GM19328 (cell line): ENCODE measurements around the gene IL17F.
"Not testable (repeated sequence)": the region's sequence is repeated elsewhere in the genome, so short reads cannot be mapped to it uniquely, and the experiment has no call there.

Experiments
- ATAC-seq: cut with Tn5 transposase; IDR thresholded peaks from one replicate; pipeline ENCODE4 v1.9.1; 2021; ENCODE audit warnings: mild to moderate bottlenecking, moderate library complexity; ENCODE audit not compliant: unreplicated experiment

The IL17F gene

DNA sequence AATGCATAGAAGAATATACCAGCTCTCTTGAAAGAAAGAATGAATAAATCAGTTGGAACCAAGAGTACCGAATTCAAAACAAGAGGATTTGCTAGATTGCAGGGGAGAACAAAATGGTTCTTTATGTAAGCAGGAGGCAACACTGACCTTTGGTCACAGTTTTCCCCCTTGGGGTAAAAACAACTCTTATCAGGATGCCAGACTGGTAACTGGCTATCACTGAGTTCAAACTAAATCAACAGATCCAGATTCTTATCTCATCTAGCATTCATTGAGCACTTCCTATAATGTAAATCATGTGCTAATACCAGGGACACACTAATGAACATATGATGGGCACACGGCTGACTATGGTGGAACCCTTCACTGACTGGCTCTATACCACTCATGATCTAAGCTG, 4.8 kb upstream of the IL17F start:
- ATAC-seq: no peak

DNA sequence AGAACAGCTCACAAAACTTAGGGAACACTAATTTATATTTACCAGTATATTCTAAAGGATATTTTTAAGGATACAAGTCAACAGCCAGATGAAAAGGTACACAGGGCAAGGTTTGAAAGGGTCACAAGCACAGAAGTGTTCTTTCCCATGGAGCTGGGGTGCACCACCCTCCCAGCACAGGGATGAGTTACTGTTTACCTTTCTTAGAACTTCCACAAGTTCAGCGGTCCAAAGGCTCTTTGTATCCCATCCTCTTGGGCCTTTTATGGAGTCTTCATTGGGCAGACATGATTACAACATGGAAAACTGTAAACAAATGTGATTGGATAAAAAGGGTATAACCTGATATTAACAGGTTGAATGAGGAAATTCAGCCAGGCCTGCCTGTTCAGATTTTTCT, 1.1 kb upstream of the IL17F start:
- no peak for ATAC-seq

DNA sequence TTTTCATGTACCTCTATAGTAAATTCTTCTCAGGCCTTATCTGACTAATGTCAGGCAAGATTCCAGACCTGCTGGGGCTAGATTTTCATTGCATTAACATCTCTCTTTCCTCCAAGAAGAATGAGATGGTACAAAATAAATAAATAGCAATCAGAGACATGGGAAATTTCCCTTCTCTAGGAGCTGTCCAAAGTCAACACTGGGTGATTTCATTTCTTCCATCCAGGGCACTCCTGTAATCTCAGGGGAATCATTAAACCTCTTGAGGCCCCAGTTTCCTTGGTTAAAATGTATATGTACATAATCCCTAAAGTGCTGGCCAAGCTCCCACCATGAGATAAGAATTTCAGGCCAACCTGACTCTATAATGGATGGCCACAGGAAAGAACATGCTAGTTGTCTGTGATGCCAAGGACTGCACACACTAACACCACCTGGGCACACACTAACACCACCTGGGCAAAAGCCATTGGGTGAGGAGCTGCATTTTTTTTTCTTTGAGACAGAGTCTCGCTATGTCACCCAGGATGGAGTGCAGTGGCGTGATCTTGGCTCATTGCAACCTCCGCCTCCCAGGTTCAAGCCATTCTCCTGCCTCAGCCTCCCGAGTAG, 912 bp downstream of the IL17F start:
- ATAC-seq: no peak

DNA sequence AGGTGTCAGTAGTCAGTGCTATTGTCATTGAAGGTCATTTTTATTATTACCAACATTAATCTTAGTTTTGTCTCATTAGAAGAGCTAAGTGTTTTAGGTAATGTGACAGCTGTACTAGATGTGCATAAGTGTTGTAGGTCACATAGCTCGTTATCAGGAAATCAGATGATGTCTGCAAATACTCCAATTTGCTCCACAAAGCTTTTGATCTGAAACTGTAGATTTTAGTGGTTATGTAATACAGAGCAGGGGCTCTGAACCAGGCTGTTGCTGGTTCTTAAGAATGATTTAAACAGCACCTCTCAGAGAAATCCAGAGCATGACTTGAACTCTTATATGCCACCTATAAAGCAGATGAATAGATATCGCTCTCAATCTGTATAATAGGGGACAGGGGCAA, 2.5 kb downstream of the IL17F start:
- no peak for ATAC-seq

DNA sequence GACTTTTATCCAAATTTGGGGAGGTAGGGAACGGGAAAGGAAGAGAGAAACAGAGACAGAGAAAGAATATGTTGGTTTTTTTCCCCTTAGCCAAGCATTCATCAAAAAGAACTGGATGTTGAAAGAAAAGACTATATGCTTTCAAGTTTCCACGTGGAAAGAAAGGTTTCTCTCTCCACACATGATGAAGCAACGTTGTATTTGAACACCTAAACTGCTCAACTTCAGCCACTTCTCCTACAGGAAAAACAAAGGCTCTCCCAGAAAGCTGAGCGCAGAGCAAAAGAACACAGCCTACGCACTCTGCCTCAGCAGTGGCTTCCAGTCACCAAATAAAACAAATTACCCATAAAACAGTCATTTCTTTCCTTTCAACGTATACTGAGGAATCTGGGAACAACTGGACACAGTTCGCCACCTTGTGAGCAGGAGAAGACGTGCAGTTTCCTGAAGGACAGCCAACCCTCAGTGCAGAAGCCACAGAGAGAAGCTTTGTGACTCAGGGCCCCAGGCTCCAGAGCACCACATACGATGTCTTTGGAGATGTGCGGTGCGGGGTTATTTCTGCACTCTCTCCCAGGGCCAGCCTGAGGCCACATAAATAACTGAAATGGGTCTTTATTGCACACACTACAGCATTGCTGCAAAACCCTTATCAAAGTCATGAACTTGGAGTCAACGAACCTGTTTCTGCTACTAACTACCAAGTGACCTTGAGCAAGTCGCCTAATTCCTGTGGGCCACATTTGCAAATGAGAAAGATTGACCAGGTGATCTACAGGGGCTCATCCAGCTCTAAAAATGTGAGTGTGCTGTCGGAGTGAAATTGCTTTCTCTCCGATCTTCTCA, 10.1 kb downstream of the IL17F start:
- no peak for ATAC-seq

DNA sequence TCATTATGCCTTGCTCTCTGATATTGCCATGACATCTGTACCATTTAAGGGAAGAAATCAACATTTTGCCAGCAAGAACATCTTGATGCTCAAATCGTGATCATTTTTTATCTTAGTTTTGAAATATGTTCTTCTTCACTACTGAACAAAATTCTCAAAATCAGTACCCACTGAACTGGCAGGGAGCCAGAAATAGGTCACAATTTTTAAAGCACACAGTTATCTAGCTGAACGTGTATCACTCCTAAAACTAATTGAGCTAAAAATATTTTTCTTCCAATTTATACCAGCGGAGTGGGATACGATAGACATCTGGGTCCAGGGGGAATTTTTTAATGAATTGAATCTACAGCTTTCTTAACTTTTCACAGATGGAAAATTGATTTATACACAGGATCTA, 11.3 kb downstream of the IL17F start:
- no peak for ATAC-seq

DNA sequence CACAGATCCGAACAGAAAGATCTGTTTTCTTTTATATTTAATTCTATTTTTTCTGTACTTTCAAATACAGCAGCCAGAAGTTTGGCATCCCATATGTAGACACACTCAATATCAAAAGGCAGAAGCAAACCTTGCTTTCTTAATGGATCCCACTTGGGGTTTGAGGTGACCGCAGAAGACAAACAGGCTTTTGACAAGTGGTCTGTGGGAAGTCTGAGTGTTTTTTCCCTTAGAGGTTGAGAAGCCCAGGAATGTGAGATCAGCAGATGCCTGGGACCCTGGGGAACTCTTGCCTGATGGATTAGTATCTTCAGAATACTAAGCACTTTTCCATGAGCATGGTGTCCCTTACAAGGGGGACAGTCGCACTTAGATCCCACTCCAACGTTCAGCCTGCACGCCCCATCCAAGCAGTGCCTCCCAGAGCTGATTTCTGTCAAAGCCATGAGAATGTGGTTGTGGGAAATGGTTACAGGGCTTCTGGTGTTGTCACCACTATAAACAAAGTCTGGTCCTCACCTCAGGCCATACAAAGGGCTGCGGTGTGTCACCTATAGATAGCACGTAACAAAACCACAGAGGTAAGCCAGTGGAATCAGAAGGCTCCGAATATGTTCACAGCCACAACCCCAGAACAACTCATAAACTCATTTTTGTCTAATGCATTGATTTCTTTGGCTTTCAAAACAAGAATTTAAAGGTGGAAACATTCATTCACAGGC, 12.7 kb downstream of the IL17F start:
- ATAC-seq: no peak

DNA sequence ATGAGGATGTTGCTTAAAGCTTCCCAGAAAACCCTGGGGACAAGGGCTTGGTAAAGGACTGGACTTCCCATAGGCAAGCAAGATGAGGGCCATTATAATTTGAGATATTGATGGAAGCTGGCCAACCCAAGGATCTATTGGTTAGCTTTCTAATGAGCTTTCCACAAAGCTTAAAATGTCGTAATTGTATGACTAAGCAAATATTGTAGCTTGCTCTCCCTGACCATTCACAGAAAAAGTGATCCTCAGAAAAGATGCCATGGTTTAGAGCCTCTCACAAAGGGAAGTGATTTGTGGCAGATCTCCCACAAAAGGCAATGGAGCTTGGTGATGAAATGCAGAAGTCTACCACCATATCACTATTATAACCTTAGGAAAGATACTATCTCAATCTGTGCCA, 13.6 kb downstream of the IL17F start:
- ATAC-seq: no peak

DNA sequence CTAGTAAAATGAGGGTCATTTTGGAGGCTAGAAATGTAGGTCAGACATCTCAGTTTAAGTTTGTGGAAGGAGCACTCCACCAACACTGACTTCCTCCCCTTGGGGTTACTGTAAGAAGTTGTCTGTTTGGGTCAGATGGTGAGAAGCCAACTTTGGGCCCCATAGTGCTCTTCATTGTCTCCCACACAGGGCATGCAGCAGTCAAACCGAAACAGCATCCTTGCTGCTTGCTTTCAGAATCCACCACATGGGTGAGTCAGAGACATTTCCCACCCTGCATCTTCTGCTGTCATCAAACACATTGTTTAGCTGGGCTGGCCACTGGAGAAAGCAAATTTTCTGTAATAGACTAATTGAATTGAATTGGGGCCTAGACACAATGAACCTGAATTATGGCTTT, 16.8 kb downstream of the IL17F start:
- peak; percentile 96 for ATAC-seq

DNA sequence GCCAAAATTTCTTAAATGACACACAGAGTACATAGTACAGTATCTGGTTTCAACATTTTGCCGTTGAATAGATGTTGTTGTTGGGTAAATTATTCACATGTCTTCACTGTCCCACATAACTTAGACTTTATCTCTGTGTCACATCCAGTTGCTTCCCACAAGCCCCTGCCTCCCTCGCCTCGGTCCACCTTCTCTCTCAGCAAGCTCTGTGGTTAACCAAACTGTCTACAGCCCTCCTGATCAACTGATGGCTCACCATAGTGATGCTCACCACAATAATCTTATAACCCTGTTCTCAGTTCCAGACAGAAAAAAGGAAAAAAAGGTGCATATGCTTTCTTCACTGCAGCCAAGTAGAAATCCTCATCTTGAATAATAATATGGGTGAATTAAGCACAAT, 23.0 kb downstream of the IL17F start:
- ATAC-seq: peak; percentile 73

DNA sequence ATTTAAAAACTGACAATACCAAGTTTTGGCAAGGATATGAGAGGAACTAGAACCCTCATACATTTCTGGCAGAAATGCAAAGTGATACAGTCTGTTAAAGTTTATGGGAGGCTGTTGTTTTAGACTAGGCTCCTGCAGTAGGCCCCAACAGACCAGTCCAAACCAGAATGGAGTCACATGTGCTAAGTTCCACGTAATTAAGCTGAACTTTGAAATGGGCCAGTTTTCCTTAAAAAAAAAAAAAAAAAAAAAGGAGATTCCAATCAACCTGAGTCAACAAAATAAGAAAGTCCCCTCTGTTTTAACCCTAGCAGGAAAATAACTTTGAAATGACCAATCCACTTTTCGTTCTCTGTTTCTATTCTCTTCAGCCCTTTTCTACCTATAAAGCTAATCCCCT, 26.5 kb downstream of the IL17F start:
- no peak for ATAC-seq

DNA sequence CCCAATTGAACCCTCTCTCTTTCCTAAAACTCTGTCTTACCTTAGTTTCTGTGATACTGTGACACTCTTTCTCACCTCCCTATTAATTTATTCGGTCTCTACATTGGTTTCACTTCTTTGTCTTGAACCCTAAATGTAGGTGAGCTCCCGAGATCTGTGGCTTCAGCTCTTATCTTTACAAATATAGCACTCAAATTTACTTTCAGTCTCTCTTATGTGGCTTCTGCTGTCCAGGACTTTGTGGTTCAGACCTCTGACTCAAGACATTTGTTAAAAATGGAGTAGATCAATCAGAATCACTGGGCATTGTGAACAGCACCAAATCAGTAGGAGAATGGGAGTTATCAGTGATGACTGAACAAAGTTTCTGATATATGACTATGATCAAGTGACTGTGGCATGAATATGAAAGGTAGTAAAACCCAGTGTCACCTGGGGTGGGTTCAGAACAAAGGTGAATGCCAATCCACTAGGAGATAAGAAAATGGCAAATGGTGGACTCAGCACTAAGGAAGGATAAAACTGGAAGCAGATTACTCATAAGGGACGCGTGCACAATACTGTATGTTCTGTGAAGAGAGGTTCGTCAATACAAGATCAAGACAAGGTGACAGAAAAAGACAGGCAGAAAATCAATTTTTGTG, 27.2 kb downstream of the IL17F start:
- peak; percentile 39 for ATAC-seq

DNA sequence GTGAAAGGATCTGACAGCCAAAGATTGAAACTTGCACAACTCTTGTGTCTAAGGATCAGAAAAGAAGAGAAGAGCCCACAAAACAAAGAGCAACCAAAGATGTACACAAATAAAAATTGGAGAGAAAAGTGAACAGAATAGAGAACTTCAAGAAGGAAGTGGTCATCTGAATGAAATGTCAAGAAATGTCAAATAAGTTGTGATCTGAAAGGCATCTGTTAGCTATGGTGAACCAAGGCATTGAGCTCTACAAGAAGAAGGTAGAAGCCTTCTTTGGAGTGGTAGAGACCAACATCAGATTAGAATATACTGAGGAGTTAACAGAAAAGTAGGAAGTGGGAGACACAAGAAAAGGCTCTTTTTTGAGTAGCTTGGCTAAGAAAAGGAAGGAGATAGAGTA, 28.5 kb downstream of the IL17F start:
- no peak for ATAC-seq

DNA sequence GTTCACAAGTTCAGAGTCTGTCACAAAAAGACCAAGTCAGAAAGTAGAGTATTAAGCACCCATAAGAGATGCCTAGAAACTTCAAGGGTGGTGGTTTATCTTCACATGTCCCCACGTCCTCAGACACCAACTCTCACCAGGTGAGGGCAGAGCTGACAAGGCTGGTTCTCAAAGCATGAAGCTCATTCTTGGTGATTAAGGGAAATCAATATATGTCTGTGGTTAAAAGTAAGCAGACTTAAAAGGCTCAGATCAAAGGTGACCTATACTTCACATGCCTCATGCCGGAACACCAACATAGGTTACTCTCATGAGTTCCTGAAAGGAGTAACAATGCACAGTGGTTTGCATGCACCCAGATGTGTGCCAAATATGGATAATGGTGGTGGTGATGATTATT, 31.2 kb downstream of the IL17F start:
- ATAC-seq: no peak

DNA sequence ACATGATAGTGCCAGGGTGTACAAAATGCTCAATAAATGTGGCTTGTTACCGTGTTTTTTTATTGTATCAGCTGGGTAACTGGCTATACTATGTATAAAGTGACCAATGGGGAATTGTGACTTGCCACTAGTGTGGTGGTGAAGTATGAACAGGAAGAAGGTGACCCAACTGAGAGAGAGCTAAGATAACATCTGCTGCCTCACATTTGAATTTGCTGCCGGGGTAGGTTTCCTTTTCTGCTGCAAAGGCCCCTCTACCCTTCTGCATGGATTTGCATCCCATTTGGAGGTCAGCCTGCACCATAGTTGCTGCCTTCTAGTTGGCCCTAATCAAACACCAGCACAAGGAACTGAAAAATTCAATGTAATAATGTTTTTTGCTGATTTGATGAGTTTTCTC, 34.1 kb downstream of the IL17F start:
- peak; percentile 74 for ATAC-seq

DNA sequence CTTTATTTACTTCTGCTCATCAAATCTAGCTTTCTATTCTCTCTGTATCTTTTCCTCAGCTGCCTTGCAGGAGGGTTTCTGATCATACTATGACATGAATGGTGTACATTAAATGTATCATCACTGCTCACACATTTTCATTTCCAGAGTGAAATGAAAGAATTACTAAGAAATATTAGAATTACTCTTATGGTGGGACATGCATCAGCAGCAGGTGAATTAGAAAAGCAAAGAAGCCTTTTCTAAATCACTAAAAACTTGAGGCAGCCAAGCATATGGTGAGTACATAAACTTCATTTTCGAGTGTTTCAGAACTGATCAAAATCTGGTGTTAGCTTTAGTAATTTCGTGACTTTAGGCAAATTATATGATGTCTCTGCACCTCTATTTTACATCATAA, 34.5 kb downstream of the IL17F start:
- ATAC-seq: peak; percentile 33

DNA sequence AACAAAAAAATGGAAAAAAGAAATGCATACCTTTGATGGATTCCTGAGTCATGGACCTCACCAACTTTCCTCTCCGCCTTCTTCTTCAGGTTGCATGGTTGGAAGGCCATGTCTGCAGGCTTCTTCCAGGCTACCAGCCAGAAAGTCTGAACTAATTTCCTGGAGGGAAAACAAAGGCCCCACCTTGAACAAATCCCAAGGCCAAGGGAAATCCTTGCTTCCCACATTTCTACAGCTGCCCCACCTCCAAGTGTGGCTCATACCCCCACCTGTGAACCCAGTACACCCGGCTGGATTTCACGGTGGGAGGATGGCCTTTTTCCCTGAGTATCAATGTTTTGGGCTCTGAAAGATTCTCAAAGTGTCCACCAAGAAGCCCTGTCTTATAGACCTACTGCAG, 35.7 kb downstream of the IL17F start:
- ATAC-seq: no peak

DNA sequence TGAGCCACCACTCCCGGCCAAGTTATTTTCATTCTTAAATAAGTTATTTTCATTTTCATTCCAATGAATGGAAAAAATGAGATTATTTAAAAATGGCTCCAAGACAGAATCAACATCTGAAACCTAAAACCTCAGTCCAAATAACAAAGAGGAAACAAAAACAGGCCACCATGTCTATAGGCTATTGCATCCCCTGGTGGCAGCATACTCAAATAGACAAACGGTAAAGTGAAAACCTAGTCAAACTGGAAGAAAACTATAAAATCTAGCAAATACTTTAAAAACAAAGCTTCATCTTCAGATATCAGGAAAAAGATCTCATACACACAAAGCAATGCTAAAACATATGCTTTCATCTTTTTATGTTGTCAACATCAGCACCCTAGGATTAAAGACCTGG, 37.2 kb downstream of the IL17F start:
- ATAC-seq: no peak

DNA sequence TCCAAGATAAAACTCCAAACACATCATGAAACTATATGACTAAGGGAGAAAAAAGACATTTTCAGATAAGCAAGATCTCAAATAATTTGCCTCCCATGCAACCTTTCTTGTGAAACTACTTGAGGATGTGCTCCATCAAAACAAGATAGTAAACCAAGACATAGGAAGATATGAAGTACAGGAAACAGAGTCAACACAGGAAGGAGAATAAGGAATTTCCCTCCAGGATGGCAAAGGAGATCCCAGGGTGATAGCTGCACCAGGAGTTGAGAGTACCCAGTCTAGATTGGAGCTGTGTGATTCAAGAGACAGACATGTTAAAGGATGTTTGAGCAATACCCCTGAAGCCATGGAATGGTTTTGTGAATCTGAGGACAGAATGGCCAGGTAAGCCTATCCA, 42.8 kb downstream of the IL17F start:
- no peak for ATAC-seq

DNA sequence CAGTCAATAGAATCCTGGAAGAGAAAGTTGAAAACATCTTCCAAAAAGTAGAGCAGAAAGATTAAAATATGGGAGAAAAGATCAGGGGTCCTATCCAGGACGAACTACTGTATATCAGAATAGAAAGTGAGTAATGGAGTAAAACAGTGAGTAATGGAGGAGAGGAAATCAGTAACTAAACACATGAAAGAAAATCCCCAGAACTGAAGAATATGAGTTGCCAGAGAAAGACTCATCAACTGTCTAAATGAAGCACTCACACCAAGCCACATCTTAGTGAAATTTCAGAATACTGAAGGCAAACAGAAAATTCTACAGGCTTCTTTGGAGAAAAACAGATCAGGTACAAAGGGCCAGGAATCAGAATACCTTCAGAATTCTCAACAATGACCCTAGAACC, 43.3 kb downstream of the IL17F start:
- no peak for ATAC-seq

DNA sequence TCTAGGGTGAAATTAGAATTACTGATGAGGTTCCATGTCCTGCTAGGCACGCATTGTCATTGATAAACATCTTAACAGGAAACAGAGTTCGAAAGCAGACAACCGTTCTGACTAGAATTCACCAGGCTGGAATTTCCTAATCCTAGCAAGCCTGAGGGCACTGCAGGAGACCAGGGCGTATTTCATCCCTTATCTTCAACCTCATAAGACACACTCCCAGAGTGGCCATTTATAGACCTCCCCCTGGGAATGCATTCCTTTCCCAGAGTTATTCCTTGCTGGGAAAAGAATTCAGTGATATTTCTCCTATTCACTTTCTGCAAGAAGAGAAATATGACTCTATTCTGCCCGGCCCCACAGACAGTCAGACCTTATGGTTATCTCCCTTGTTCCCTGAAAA, 44.2 kb downstream of the IL17F start:
- not testable (repeated sequence) for ATAC-seq

DNA sequence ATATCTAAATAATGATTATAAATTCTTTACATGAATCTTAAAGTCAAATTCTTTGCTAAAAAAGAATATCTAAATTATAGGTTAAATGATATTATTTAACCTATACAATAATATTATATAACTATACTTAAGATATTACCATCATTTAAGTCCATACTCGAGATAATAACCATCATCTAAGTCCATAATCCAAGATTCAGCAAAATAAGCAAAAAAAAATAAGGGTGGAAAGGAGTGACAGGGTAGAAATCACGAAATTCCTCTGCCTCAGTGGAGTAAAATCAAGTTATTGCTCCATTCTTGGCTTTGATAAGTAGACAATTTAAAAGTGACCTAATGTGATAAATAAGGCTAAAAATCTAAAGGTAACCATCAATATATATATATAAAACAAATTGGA, 48.4 kb downstream of the IL17F start:
- no peak for ATAC-seq
